ENCODE results near the gene TJP2. TPM values are rescaled to one million over a fixed set of nuclear protein-coding genes. Genes with fewer than 3 reads are reported as not detected.

TJP2 gene
- total RNA-seq, 1 donor from 2014 or later: 35.5 TPM

DNA sequence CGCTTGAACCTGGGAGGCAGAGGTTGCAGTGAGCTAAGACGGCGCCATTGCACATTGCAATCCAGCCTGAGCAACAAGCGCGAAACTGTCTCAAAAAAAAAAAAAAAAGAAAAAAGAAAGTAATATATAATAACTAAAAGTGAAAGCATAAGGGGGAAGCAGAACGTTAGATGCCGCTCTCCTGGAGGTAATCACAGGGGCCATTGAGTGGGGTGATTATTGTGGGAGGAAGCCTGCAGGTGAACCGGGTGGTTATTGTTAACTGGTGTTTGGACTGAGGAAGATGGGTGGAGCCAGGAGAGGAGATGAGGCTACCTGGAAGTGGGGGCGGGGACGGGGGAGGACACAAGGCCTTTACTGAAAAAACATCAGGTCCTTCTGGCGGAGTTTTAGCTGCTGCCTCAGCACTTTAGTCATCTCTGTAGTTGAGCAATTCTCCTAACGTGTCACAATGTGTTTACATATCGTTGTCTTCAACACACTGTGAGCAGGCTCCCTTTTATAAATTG is 5.3 kb upstream of the TJP2 start:
- H3K9me3 ChIP-seq (ENCODE audit: low read depth): no peaks in the 10 kb centered on the region
- no peaks in the 10 kb centered on the region for H3K9me3 Mint-ChIP-seq
- no peak overlapping the region for H3K4me3 Mint-ChIP-seq
- H3K4me1 Mint-ChIP-seq: peaks cover 9% of the 10 kb centered on the region
- peaks cover 12% of the 10 kb centered on the region for H3K27me3 ChIP-seq
- no peak for DNase-seq (ENCODE audit: low spot score)
- TF ChIP-seq, protein P1, sequence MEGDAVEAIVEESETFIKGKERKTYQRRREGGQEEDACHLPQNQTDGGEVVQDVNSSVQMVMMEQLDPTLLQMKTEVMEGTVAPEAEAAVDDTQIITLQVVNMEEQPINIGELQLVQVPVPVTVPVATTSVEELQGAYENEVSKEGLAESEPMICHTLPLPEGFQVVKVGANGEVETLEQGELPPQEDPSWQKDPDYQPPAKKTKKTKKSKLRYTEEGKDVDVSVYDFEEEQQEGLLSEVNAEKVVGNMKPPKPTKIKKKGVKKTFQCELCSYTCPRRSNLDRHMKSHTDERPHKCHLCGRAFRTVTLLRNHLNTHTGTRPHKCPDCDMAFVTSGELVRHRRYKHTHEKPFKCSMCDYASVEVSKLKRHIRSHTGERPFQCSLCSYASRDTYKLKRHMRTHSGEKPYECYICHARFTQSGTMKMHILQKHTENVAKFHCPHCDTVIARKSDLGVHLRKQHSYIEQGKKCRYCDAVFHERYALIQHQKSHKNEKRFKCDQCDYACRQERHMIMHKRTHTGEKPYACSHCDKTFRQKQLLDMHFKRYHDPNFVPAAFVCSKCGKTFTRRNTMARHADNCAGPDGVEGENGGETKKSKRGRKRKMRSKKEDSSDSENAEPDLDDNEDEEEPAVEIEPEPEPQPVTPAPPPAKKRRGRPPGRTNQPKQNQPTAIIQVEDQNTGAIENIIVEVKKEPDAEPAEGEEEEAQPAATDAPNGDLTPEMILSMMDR (IDR thresholded peaks at IDR 0.05): no peak
- TF ChIP-seq EZH2 (IDR thresholded peaks at IDR 0.05): no peak
- no peak for TF ChIP-seq EZH2phosphoT487 (IDR thresholded peaks at IDR 0.05)
- H3K4me1 ChIP-seq: peaks cover 12% of the 10 kb centered on the region
- no peak overlapping the region for H3K4me3 ChIP-seq
- H3K27me3 Mint-ChIP-seq (ENCODE audit: insufficient read depth, low read depth): peaks cover 5% of the 10 kb centered on the region
- no peak overlapping the region for H3K4me2 ChIP-seq
- H4K20me1 ChIP-seq (ENCODE audit: low read depth): no peaks in the 10 kb centered on the region
- no peaks in the 10 kb centered on the region for H3K36me3 Mint-ChIP-seq
- no peaks in the 10 kb centered on the region for H3K79me2 ChIP-seq (ENCODE audit: low read depth)
- H3K27ac ChIP-seq: no peak overlapping the region
- H3K36me3 ChIP-seq: no peaks in the 10 kb centered on the region
- peaks cover 8% of the 10 kb centered on the region for H3F3A ChIP-seq (ENCODE audit: low read depth)
- no peak overlapping the region for H3K27ac Mint-ChIP-seq
- H2AFZ ChIP-seq (replicated peaks): no peak overlapping the region
- no peak overlapping the region for H3K9ac ChIP-seq

DNA sequence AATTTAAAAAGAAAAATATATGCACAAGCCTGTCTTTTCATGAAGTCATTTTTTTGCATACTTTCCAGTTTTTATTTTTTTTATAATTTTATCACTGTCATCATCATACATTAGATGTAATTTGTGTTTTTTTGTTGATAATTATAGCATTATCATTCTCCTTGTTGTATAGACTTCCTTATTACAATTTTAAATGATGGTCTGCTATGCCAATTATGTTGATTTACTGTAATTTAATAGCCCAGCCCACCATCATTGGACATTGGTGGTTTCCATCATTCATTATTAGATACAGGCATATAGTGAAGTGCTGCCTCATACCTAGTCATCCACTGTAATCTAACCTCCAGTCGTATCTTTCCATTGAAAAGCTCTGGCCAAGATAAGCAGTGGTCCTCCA is 3.8 kb upstream of the TJP2 start:
- Mint-ChIP-seq H3K36me3 (no peaks in the 10 kb centered on the region), H3K27me3 (ENCODE audit: insufficient read depth, low read depth) (peaks cover 10% of the 10 kb centered on the region), H3K27ac (no peak overlapping the region), H3K4me1 (peaks cover 18% of the 10 kb centered on the region), H3K4me3 (no peak overlapping the region), H3K9me3 (no peaks in the 10 kb centered on the region)
- Histone ChIP-seq H3K9me3 (ENCODE audit: low read depth) (no peaks in the 10 kb centered on the region), H3K9ac (no peak overlapping the region), H3K4me2 (no peak overlapping the region), H3K36me3 (no peaks in the 10 kb centered on the region), H3K4me3 (no peak overlapping the region), H3K79me2 (ENCODE audit: low read depth) (no peaks in the 10 kb centered on the region), H3K27ac (no peak overlapping the region), H3K27me3 (peaks cover 23% of the 10 kb centered on the region), H4K20me1 (ENCODE audit: low read depth) (no peaks in the 10 kb centered on the region), H2AFZ (replicated peaks) (no peak overlapping the region), H3K4me1 (peaks cover 12% of the 10 kb centered on the region), H3F3A (ENCODE audit: low read depth) (peaks cover 18% of the 10 kb centered on the region)
- TF ChIP-seq EZH2phosphoT487 (IDR thresholded peaks at IDR 0.05) (no peak), EZH2 (IDR thresholded peaks at IDR 0.05) (no peak)
- TF ChIP-seq, protein P1 (IDR thresholded peaks at IDR 0.05): no peak
- no peak for DNase-seq (ENCODE audit: low spot score)

DNA sequence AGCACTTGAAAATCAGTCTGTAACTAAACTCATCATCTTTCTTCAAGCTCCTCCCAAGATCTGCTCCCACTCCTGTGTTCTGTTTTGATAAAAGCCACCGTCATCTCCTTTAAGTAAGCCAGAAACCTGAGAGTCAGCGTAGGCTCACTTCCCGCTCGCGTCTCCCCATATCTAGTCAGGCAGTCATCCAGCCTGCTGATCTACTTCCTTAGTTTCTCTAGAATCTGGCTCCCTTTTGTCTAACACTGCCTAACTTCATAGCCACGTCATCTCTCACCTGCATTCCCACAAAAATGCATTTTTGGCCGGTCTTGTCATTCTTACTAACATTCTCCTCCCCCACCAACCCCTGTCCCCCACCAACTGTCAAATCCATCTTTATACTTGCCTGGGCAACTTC is 3.0 kb upstream of the TJP2 start:
- no peak overlapping the region for H2AFZ ChIP-seq (replicated peaks)
- DNase-seq (ENCODE audit: low spot score): no peak
- Mint-ChIP-seq H3K36me3 (no peaks in the 10 kb centered on the region), H3K27ac (no peak overlapping the region), H3K9me3 (no peaks in the 10 kb centered on the region), H3K27me3 (ENCODE audit: insufficient read depth, low read depth) (peaks cover 14% of the 10 kb centered on the region), H3K4me3 (no peak overlapping the region), H3K4me1 (peaks cover 21% of the 10 kb centered on the region)
- H3K4me1 ChIP-seq: peaks cover 17% of the 10 kb centered on the region
- H3K9ac ChIP-seq: no peak overlapping the region
- H3K79me2 ChIP-seq (ENCODE audit: low read depth): no peaks in the 10 kb centered on the region
- peaks cover 18% of the 10 kb centered on the region for H3F3A ChIP-seq (ENCODE audit: low read depth)
- H3K27ac ChIP-seq: no peak overlapping the region
- peaks cover 31% of the 10 kb centered on the region for H3K27me3 ChIP-seq
- no peaks in the 10 kb centered on the region for H3K36me3 ChIP-seq
- H3K4me2 ChIP-seq: no peak overlapping the region
- H3K4me3 ChIP-seq: no peak overlapping the region
- no peaks in the 10 kb centered on the region for H4K20me1 ChIP-seq (ENCODE audit: low read depth)
- TF ChIP-seq EZH2phosphoT487 (IDR thresholded peaks at IDR 0.05) (no peak), EZH2 (IDR thresholded peaks at IDR 0.05) (no peak)
- TF ChIP-seq, protein P1 (IDR thresholded peaks at IDR 0.05): no peak
- no peaks in the 10 kb centered on the region for H3K9me3 ChIP-seq (ENCODE audit: low read depth)

Data from neural progenitor cell (in vitro differentiated cells).